ENCODE measurements around the gene EHMT1.

Gene EHMT1

GRCh38 chr9:137787786-137788505, 169.1 kb downstream of the EHMT1 start:
- H3K27ac ChIP-seq = no peak overlapping the region
- TF ChIP-seq, protein P1, sequence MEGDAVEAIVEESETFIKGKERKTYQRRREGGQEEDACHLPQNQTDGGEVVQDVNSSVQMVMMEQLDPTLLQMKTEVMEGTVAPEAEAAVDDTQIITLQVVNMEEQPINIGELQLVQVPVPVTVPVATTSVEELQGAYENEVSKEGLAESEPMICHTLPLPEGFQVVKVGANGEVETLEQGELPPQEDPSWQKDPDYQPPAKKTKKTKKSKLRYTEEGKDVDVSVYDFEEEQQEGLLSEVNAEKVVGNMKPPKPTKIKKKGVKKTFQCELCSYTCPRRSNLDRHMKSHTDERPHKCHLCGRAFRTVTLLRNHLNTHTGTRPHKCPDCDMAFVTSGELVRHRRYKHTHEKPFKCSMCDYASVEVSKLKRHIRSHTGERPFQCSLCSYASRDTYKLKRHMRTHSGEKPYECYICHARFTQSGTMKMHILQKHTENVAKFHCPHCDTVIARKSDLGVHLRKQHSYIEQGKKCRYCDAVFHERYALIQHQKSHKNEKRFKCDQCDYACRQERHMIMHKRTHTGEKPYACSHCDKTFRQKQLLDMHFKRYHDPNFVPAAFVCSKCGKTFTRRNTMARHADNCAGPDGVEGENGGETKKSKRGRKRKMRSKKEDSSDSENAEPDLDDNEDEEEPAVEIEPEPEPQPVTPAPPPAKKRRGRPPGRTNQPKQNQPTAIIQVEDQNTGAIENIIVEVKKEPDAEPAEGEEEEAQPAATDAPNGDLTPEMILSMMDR (conservative IDR thresholded peaks at IDR 0.05) = no peak

DNA sequence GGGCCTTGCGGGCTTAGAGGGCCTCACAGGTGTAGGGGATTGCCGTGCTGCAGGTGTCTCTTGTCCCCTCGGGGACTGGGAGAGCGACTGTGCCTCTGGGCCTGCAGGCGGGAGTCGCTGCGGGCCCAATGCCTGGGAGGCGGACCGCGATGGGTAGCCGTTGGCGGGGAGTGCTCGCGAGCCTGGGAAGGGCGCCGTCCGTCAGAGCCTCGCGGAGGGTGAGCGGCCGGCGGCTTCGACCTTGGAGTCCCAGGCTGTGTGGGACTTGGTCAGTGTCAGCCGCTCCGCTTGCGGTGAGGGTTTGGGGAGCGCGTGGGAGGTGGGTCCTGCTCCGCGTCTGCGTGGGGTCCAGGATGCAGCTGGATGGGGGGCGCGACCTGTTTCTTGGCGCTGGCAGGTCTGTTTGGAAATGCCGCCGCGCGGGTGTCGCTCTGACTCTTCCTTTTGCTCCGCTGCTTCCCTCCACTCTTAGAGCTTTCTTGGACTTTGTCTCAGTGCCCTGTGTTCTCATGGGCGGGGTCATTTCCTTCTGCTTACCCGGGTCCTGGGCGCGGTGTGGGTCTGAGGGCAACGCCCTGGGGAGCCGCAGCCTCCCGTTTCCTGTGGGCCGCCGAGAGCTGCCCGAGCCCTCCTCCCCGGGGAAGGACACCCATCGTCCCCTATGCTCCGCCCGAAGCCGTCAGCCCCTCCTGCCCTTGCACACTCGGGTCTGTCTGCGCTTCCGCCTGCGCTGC, 169.9 kb downstream of the EHMT1 start:
- TF ChIP-seq, protein P1 (conservative IDR thresholded peaks at IDR 0.05) = no peak
- no peak overlapping the region; the same call in 1 of the 2 replicates for H3K27ac ChIP-seq

DNA sequence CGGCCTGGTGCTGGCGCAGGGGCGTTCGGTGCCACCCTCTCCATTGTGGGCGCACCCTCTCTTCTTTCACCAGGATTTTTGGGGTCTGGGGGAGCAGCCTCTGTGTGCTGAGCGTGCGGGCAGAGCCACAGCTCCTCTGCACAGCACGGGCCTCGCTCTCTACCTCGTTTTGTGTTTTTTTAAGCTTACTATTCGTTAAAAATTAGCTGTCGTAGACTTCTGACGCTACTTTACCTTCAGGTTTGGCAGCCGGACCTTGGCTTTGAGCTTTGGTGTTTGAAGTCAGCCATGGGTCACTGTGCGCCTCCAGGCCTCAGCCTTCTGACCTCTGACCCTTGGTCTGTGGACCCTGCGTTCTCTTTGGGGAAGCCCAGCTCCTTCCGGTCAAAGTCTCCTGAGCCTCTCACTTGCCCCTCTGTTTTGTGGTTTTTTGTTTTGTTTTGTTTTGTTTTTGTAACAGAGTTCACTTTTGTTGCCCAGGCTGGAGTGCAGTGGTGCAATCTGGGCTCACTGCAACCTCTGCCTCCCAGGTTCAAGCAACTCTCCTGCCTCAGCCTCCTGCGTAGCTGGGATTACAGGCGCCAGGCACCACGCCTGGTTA, 170.6 kb downstream of the EHMT1 start:
- TF ChIP-seq, protein P1 (conservative IDR thresholded peaks at IDR 0.05) = no peak
- H3K27ac ChIP-seq = no peak overlapping the region; the same call in 1 of the 2 replicates

GRCh38 chr9:137791947-137792346, 173.1 kb downstream of the EHMT1 start:
- no peak overlapping the region for H3K27ac ChIP-seq
- TF ChIP-seq, protein P1 (conservative IDR thresholded peaks at IDR 0.05) = no peak

- TF ChIP-seq, protein P1 (conservative IDR thresholded peaks at IDR 0.05) = no peak
- H3K27ac ChIP-seq = peak overlapping the region; percentile 81
Measured at GRCh38 chr9:137793196-137793841, 174.5 kb downstream of the EHMT1 start.

GRCh38 chr9:137795156-137795666, 176.4 kb downstream of the EHMT1 start:
- TF ChIP-seq, protein P1 (conservative IDR thresholded peaks at IDR 0.05) = no peak
- H3K27ac ChIP-seq = peak overlapping the region; percentile 81
